ENCODE measurements around the gene MYO3B. TPM values are rescaled to one million over a fixed set of nuclear protein-coding genes. Genes with fewer than 3 reads are reported as not detected.

MYO3B gene
- total RNA-seq, 1 experiment from 2014 or later: 0.50 TPM

DNA sequence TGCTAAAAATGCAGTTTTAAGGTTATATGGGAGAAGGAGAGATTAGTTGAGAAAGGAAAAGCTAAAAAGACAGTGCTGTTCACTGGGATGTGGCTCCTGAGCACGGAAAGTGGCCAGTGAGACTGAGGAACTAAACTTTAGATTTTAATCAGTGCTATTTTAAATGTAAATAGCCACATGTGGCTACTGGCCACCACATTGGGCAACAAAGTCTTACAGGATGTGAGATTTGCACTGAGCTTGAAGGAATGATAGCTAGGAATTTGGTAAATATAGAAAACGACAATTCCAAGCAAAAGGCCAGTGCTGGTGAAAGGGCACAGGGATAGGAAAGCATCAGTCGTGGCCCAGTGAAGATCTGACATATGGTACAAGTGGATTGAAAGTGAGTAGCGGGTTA lies 523.1 kb downstream of the MYO3B start:
- peaks cover 32% of the 10 kb centered on the region for H3K4me1 Mint-ChIP-seq
- peaks cover 16% of the 10 kb centered on the region for H3K9me3 Mint-ChIP-seq
- H3K4me3 Mint-ChIP-seq: no peak overlapping the region
- H3K36me3 Mint-ChIP-seq: peaks cover 9% of the 10 kb centered on the region
- DNase-seq (ENCODE audit: low spot score) (no peak), ATAC-seq (no peak)
- H3K27me3 Mint-ChIP-seq (ENCODE audit: low read depth): peaks cover 7% of the 10 kb centered on the region
- H3K27ac Mint-ChIP-seq: no peak overlapping the region
- CTCF ChIA-PET: interaction anchor here (1.0 to 1.1 kb wide), 2 partner anchors 11 to 15 kb away, joined by 3 read pairs; no protein-coding TSS in a partner anchor
- POLR2A ChIA-PET: no interaction called here
- TF ChIP-seq SP1 (CRISPR knock-in tag; conservative IDR thresholded peaks at IDR 0.05) (no peak), ZNF396 (CRISPR knock-in tag; IDR thresholded peaks at IDR 0.05; ENCODE audit: borderline replicate concordance) (no peak), SOX15 (CRISPR knock-in tag; IDR thresholded peaks at IDR 0.05) (no peak), NFE2L1 (CRISPR knock-in tag; IDR thresholded peaks at IDR 0.05) (no peak), JAZF1 (CRISPR knock-in tag; IDR thresholded peaks at IDR 0.05) (no peak), ZBTB21 (CRISPR knock-in tag; IDR thresholded peaks at IDR 0.05; ENCODE audit: borderline replicate concordance) (no peak), ZSCAN18 (CRISPR knock-in tag; IDR thresholded peaks at IDR 0.05) (no peak), NFATC4 (CRISPR knock-in tag; IDR thresholded peaks at IDR 0.05) (no peak), IRF2 (CRISPR knock-in tag; IDR thresholded peaks at IDR 0.05; ENCODE audit: borderline replicate concordance, low read depth) (no peak)
- TF ChIP-seq, protein P1, sequence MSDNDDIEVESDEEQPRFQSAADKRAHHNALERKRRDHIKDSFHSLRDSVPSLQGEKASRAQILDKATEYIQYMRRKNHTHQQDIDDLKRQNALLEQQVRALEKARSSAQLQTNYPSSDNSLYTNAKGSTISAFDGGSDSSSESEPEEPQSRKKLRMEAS (CRISPR knock-in tag; IDR thresholded peaks at IDR 0.05): no peak
- TF ChIP-seq, protein P2, sequence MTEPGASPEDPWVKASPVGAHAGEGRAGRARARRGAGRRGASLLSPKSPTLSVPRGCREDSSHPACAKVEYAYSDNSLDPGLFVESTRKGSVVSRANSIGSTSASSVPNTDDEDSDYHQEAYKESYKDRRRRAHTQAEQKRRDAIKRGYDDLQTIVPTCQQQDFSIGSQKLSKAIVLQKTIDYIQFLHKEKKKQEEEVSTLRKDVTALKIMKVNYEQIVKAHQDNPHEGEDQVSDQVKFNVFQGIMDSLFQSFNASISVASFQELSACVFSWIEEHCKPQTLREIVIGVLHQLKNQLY (CRISPR knock-in tag; IDR thresholded peaks at IDR 0.05): no peak

DNA sequence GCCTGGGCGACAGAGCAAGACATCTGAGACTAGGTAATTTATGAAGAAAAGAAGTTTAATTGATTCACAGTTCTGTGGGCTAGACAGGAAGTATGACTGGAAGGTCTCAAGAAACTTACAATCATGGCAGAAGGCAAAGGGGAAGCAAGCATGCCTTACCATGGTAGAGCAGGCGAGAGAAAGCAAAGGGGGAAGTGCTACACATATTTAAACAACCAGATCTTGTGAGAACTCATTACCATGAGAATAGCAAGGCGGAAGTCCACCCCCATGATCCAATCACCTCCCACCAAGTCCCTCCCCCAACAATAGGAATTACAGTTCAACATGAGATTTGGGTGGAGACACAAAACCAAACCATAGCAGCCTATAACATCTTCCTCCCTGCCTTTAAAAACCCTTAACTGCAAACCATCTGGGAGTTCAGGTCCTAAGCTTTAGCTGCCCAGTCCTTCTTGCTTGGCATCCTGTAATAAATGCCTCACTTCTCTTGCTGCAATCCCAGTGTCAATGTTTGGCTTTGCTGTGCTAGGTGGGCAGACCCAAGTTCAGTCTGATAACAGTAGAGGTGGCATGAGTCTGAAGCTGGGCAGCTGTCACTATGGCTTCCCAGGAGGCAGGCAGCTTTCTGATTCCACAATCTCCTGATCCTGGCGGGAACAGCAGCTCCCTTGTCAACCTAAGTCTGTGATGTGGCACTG lies 526.0 kb downstream of the MYO3B start:
- Mint-ChIP-seq H3K4me1 (peaks cover 29% of the 10 kb centered on the region), H3K27ac (no peak overlapping the region), H3K27me3 (ENCODE audit: low read depth) (peaks cover 35% of the 10 kb centered on the region), H3K9me3 (peaks cover 16% of the 10 kb centered on the region), H3K36me3 (peaks cover 9% of the 10 kb centered on the region), H3K4me3 (no peak overlapping the region)
- TF ChIP-seq OVOL2 (CRISPR knock-in tag; IDR thresholded peaks at IDR 0.05; ENCODE audit: borderline replicate concordance) (no peak), SMAD3 (CRISPR knock-in tag; IDR thresholded peaks at IDR 0.05; ENCODE audit: borderline replicate concordance) (no peak), PRRX2 (CRISPR knock-in tag; IDR thresholded peaks at IDR 0.05) (no peak)
- TF ChIP-seq, protein P3, sequence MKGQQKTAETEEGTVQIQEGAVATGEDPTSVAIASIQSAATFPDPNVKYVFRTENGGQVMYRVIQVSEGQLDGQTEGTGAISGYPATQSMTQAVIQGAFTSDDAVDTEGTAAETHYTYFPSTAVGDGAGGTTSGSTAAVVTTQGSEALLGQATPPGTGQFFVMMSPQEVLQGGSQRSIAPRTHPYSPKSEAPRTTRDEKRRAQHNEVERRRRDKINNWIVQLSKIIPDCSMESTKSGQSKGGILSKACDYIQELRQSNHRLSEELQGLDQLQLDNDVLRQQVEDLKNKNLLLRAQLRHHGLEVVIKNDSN (CRISPR knock-in tag; IDR thresholded peaks at IDR 0.05): no peak
- POLR2A ChIA-PET: no interaction called here
- DNase-seq (ENCODE audit: low spot score): no peak
- CTCF ChIA-PET: interaction anchor here (0.7 kb wide), 1 partner anchor 174 kb away, joined by 4 read pairs; no protein-coding TSS in a partner anchor
- peak; percentile 69 for ATAC-seq

Data from WTC11 (cell line).